K562 (cell line): ENCODE data around the gene CENPN. TPM values are rescaled to one million over a fixed set of nuclear protein-coding genes. Genes with fewer than 3 reads are reported as not detected.

Source experiments
- ATAC-seq: fragments of 200-7000 bp; cut with Tn5 transposase; 3 replicates; pipeline ENCODE4 v1.9.1; 2020; ENCODE audit warnings: moderate library complexity
- BruUV-seq: library from RNA; stranded (reverse); fragments of 400-500 nt; replicated peaks from 2 replicates; lab custom pipeline; 2021; lab: Mats Ljungman, UMichigan
- CTCF ChIA-PET: fragments of 300-600 bp; formaldehyde crosslinking; extraction: SDS; loops from one replicate; lab custom pipeline; 2021; ENCODE audit warnings: low intra/inter-chr PET ratio; lab: Yijun Ruan, JAX
- POLR2A ChIA-PET: fragments of 300-600, 350-650 bp; sonication (Branson Sonifier 250); formaldehyde crosslinking; extraction: SDS; loops from one replicate; lab custom pipeline; 2021; ENCODE audit warnings: antibody characterized with exemption, inconsistent platforms; lab: Yijun Ruan, JAX
- DNase-seq, 4 experiments: peaks; one replicate each; pipeline versions ENCODE4 v3.0.0 to v3.0.0-alpha.2; 2011 to 2018; ENCODE audit warnings: low spot score in 3 of 4, mixed read lengths in 3 of 4; ENCODE audit errors: extremely low read depth in 1 of 4
- FAIRE-seq: peaks from 2 replicates; lab custom pipeline; 2011; peaks lifted over from hg19 to GRCh38; lab: Jason Lieb, UNC
- H2AFZ ChIP-seq: 2 replicates; pipeline ENCODE4 v1.6.0; 2011; ENCODE audit warnings: low read depth, low read length, control low read depth, inconsistent platforms
- H3K27ac ChIP-seq: fragments of 200-600 bp; 3 replicates; pipeline ENCODE4 v1.8.0; 2011; ENCODE audit warnings: low read depth, mild to moderate bottlenecking, control low read depth, inconsistent platforms, low read length, moderate library complexity, mixed read lengths; ENCODE audit errors: extremely low read depth
- H3K27me3 ChIP-seq, 2 experiments: fragments of 300-600 bp in 1 of 2; 2 replicates in 1 of 2; 3 replicates in 1 of 2; pipeline versions ENCODE4 v1.6.0 to v1.8.0; 2011; ENCODE audit warnings: inconsistent platforms in 2 of 2, low read length in 2 of 2, mild to moderate bottlenecking in 1 of 2, mixed read lengths in 1 of 2, moderate library complexity in 1 of 2; ENCODE audit not compliant: control insufficient read depth in 2 of 2, insufficient read depth in 2 of 2
- H3K36me3 ChIP-seq: fragments of 300-600 bp; 3 replicates; pipeline ENCODE4 v1.8.0; 2011; ENCODE audit warnings: mild to moderate bottlenecking, low read length, inconsistent platforms; ENCODE audit not compliant: control insufficient read depth, insufficient read depth
- H3K4me1 ChIP-seq, 2 experiments: fragments of 200-600 bp in 1 of 2; replicated peaks in 1 of 2; 2 replicates in 1 of 2; 3 replicates in 1 of 2; pipeline versions ENCODE4 v1.5.1 to v1.8.0; 2011; ENCODE audit warnings: inconsistent platforms in 2 of 2, low read length in 2 of 2, mild to moderate bottlenecking in 1 of 2, mixed read lengths in 1 of 2, moderate library complexity in 1 of 2; ENCODE audit not compliant: control insufficient read depth in 2 of 2, insufficient read depth in 2 of 2
- H3K4me2 ChIP-seq: 2 replicates; pipeline ENCODE4 v1.6.1; 2011; ENCODE audit warnings: low read length, control low read depth, inconsistent platforms, mixed read lengths; ENCODE audit not compliant: insufficient read depth
- H3K4me3 ChIP-seq: fragments of 200-600 bp; sonication (generic), shearing (Covaris generic); 2 replicates; pipeline ENCODE4 v1.5.1; 2016; ENCODE audit warnings: control low read depth, inconsistent platforms
- H3K79me2 ChIP-seq: fragments of 200-600 bp; 3 replicates; pipeline ENCODE4 v1.8.0; 2011; ENCODE audit warnings: low read length, inconsistent platforms; ENCODE audit not compliant: control insufficient read depth, insufficient read depth
- H3K9ac ChIP-seq, 2 experiments: 2 replicates each; pipeline versions ENCODE4 v1.6.0 to v1.6.1; 2011; ENCODE audit warnings: low read depth in 2 of 2, low read length in 2 of 2, control low read depth in 1 of 2, inconsistent platforms in 1 of 2, mild to moderate bottlenecking in 1 of 2, mixed read lengths in 1 of 2; ENCODE audit not compliant: insufficient read depth in 1 of 2
- H3K9me1 ChIP-seq: one replicate; pipeline ENCODE4 v1.6.0; 2011; ENCODE audit warnings: inconsistent platforms, mild to moderate bottlenecking, low read length, moderate library complexity; ENCODE audit not compliant: control insufficient read depth, insufficient read depth
- H3K9me3 ChIP-seq: replicated peaks from 2 replicates; pipeline ENCODE4 v1.5.1; 2011; ENCODE audit warnings: low read depth, low read length, inconsistent platforms; ENCODE audit not compliant: control insufficient read depth, insufficient read depth
- H4K20me1 ChIP-seq: replicated peaks from 2 replicates; pipeline ENCODE4 v1.6.1; 2011; ENCODE audit warnings: low read length, inconsistent platforms, mixed read lengths; ENCODE audit not compliant: control insufficient read depth, insufficient read depth
- CBFA2T2 ChIP-seq: fragments of 450-650 bp; conservative IDR thresholded peaks from 2 replicates; pipeline ENCODE4 v1.6.1; 2017; ENCODE audit warnings: mild to moderate bottlenecking
- ETV6 ChIP-seq, 3 experiments: fragments of 150-350 bp in 1 of 3; sonication (generic) in 1 of 3; formaldehyde crosslinking in 1 of 3; IDR thresholded peaks; 2 replicates each; pipeline versions ENCODE4 v1.6.1 to v1.8.0; 2014 to 2022; ENCODE audit warnings: borderline replicate concordance in 2 of 3, low read depth in 2 of 3, antibody characterized with exemption in 1 of 3, low read length in 1 of 3, mild to moderate bottlenecking in 1 of 3, missing genetic modification reagents in 1 of 3
- GTF2B ChIP-seq: IDR thresholded peaks from 2 replicates; pipeline ENCODE4 v1.6.1; 2011; ENCODE audit not compliant: insufficient read length; ENCODE audit errors: extremely low read depth
- MEIS2 ChIP-seq: fragments of 450-650 bp; IDR thresholded peaks from 2 replicates; pipeline ENCODE4 v1.6.1; 2014; ENCODE audit warnings: mild to moderate bottlenecking; ENCODE audit not compliant: partially characterized antibody
- MTA3 ChIP-seq: fragments of 450-650 bp; formaldehyde crosslinking; IDR thresholded peaks from 2 replicates; pipeline ENCODE4 v1.6.1; 2017; ENCODE audit warnings: mild to moderate bottlenecking, borderline replicate concordance
- NR3C1 ChIP-seq: sonication (generic); formaldehyde crosslinking; IDR thresholded peaks from 2 replicates; pipeline ENCODE4 v1.8.1; 2022; ENCODE audit warnings: missing genetic modification reagents
- PHF8 ChIP-seq: fragments of 200-600 bp; sonication (generic); IDR thresholded peaks from 2 replicates; pipeline ENCODE4 v1.6.1; 2012; ENCODE audit warnings: mixed run types, mild to moderate bottlenecking, inconsistent platforms, low read length, moderate library complexity, borderline replicate concordance
- RBFOX2 ChIP-seq: fragments of 200-400 bp; formaldehyde crosslinking; IDR thresholded peaks from 2 replicates; pipeline ENCODE4 v1.6.1; 2017; ENCODE audit warnings: low read depth, mild to moderate bottlenecking, low read length, moderate library complexity
- SLC30A9 ChIP-seq: fragments of 250-450 bp; sonication (Bioruptor Pico); IDR thresholded peaks from 2 replicates; pipeline ENCODE4 v1.8.0; 2022; ENCODE audit warnings: mild to moderate bottlenecking, moderate library complexity
- ZC3H8 ChIP-seq: fragments of 450-650 bp; IDR thresholded peaks from 2 replicates; pipeline ENCODE4 v1.6.1; 2017
- ZFP1 ChIP-seq: fragments of 450-650 bp; formaldehyde crosslinking; IDR thresholded peaks from 2 replicates; pipeline ENCODE4 v1.4.0; 2020; ENCODE audit warnings: mild to moderate bottlenecking, mixed read lengths
- ZFP36 ChIP-seq: fragments of 150-350 bp; IDR thresholded peaks from 2 replicates; pipeline ENCODE4 v1.6.1; 2018; ENCODE audit warnings: low read length, low read depth; ENCODE audit not compliant: partially characterized antibody
- ZFX ChIP-seq: sonication (generic); formaldehyde crosslinking; IDR thresholded peaks from 2 replicates; pipeline ENCODE4 v1.8.0; 2022; ENCODE audit warnings: mild to moderate bottlenecking, missing genetic modification reagents, moderate library complexity
- ZNF444 ChIP-seq: fragments of 250-450 bp; sonication (Bioruptor Pico); IDR thresholded peaks from 2 replicates; pipeline ENCODE4 v1.4.0; 2020; ENCODE audit warnings: mild to moderate bottlenecking, moderate library complexity
- ZNF76 ChIP-seq: fragments of 250-450 bp; sonication (Bioruptor Pico); IDR thresholded peaks from 2 replicates; pipeline ENCODE4 v1.4.0; 2020; ENCODE audit warnings: mild to moderate bottlenecking, moderate library complexity, borderline replicate concordance
- WGBS: fragments of 100-300 bp; shearing (Covaris generic); methylation state at CpG from one replicate; pipeline ENCODE4 v1.1.6; 2016; ENCODE audit warnings: low coverage, mixed read lengths; ENCODE audit not compliant: insufficient coverage; ENCODE audit errors: missing lambda C conversion rate; 5-methylcytosine and 5-hydroxymethylcytosine counted together
- in situ Hi-C: fragments of 300-500 bp; cut with MboI; formaldehyde crosslinking; loops from 4 replicates; pipeline ENCODE4 v1.15.0; 2018; ENCODE audit warnings: inconsistent platforms, mixed read lengths
- intact Hi-C: fragments of 100-400 bp; cut with micrococcal nuclease; formaldehyde crosslinking; loops from 2 replicates; pipeline ENCODE4 v1.14.2; 2022
- polyA plus RNA-seq, 8 experiments: library from polyadenylated mRNA; depleted of rRNA in 4 of 8; stranded (reverse) in 5 of 8; unstranded in 3 of 8; fragments of >200 nt; fragmentation: Nextera tagmentation in 2 of 8; fragmentation: Illumina TruSeq in 1 of 8; extraction: Ambion mirVana in 2 of 8; extraction: Trizol in 1 of 8; gene quantifications; 2 replicates each; pipeline versions ENCODE4 v1.2.1 to v1.2.3, GENCODE V29; 2011 to 2014; ENCODE audit warnings: inconsistent platforms in 1 of 8, missing spikeins in 1 of 8
- total RNA-seq, 7 experiments: library from RNA; depleted of rRNA in 6 of 7; stranded (reverse); fragments of >200 nt in 6 of 7; fragmentation: Illumina TruSeq in 2 of 7; extraction: Trizol in 2 of 7; gene quantifications; 2 replicates each; pipeline versions ENCODE4 v1.2.1 to v1.2.3, GENCODE V29; 2011 to 2021; ENCODE audit warnings: low replicate concordance in 1 of 7
- TF ChIP-seq, protein P1 (sequence below): fragments of 450-650 bp; IDR thresholded peaks from 2 replicates; pipeline ENCODE4 v1.6.1; 2016; ENCODE audit warnings: antibody characterized with exemption
- TF ChIP-seq, protein P2 (sequence below): fragments of 450-650 bp; IDR thresholded peaks from 2 replicates; pipeline ENCODE4 v1.6.1; 2016; ENCODE audit warnings: low read depth, mild to moderate bottlenecking, moderate library complexity

CENPN gene
- total and polyA plus RNA-seq, 9 of the 15 experiments (the other 6 are each of a cell fraction or from before 2014, with no cell fraction given) = 92.3 to 384 (median 140) TPM

DNA sequence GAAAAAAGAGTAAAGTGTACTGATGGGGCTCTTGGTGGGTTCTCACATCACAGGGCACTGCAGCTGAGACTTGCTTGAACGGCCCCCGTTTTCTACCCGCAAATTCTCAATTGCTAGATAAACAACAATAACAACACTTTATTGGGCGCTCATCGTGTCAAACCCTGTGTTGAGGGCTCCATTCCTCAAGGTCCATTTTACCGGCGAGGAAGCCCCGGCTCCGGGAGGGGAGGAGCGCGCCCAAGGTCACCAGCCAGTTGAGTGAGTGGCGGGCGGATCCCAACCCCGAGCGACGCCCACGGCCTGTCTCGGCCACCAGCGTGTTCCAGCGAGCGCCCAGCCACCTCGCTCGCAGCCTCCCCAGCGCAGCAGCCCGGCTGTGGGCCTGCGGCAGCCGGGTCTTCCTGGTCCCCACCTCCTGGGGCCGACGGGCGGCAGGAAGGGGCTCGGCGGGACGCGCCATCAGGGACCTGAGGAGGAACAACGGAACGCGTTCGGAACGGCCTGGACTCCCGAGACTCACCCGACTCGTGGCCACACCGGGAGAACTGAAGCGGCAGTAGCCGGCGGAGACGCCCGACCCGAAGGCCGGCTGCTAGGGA lies 702 bp upstream of the CENPN start:
- Histone ChIP-seq H3K4me1 (peaks cover 21 to 30% of the 10 kb centered on the region in 2 experiments; a peak in 4 of 5 replicates), H3K36me3 (peaks cover 34% of the 10 kb centered on the region), H3K9ac (peak overlapping the region; percentile 97 to 98), H4K20me1 (peaks cover 22% of the 10 kb centered on the region), H3K4me2 (peak overlapping the region; percentile 97), H3K9me1 (peaks cover 4% of the 10 kb centered on the region), H3K27me3 (no peaks in the 10 kb centered on the region), H3K9me3 (no peaks in the 10 kb centered on the region), H3K79me2 (peaks cover 94% of the 10 kb centered on the region), H3K4me3 (peak overlapping the region; percentile 82), H2AFZ (peak overlapping the region; percentile 100), H3K27ac (peak overlapping the region; percentile 100)
- BruUV-seq = TSS peak; percentile 52
- in situ Hi-C loops = loop anchor here (25.0 kb wide), 1 partner anchor 731 kb away; no protein-coding TSS in a partner anchor
- POLR2A ChIA-PET = interaction anchor here (0.6 to 4.9 kb wide), 15 partner anchors 9 to 445 kb away, joined by 3 to 47 read pairs (median 3); partner anchors contain the start of genes ATMIN and C16orf46
- CTCF ChIA-PET = interaction anchor here (0.7 kb wide), 1 partner anchor 189 kb away, joined by 6 read pairs; no protein-coding TSS in a partner anchor
- peak; percentile 82 for ATAC-seq
- FAIRE-seq = no peak
- intact Hi-C loops = loop anchor here (2.0 to 5.0 kb wide), 2 partner anchors 32 to 1084 kb away; no protein-coding TSS in a partner anchor
- peak; percentile 73 to 86 (median 78) for DNase-seq
- under 1% methylated on average over 45 of the region's 50 CpGs for WGBS
- TF ChIP-seq, protein P1, sequence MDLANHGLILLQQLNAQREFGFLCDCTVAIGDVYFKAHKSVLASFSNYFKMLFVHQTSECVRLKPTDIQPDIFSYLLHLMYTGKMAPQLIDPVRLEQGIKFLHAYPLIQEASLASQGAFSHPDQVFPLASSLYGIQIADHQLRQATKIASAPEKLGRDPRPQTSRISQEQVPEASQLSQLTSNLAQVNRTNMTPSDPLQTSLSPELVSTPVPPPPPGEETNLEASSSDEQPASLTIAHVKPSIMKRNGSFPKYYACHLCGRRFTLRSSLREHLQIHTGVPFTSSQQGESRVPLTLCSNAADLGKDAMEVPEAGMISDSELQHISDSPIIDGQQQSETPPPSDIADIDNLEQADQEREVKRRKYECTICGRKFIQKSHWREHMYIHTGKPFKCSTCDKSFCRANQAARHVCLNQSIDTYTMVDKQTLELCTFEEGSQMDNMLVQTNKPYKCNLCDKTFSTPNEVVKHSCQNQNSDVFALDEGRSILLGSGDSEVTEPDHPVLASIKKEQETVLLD = no peak
- TF ChIP-seq ZNF76 (CRISPR knock-in tag) (0 out of 2 replicates have a peak, but pooled peaks have one; percentile 67), GTF2B (no peak), ZFP1 (CRISPR knock-in tag) (no peak), ZFX (CRISPR knock-in tag) (peak; percentile 89), MTA3 (0 out of 2 replicates have a peak, but pooled peaks have one; percentile 16), PHF8 (peak; percentile 79), ZNF444 (CRISPR knock-in tag) (no peak), SLC30A9 (CRISPR knock-in tag) (no peak), NR3C1 (CRISPR knock-in tag) (0 out of 2 replicates have a peak, but pooled peaks have one; percentile 87), ETV6 (IDR thresholded peaks at IDR 0.05; ENCODE audit: borderline replicate concordance in 1 of 2, low read depth in 2 of 2, low read length in 1 of 2) (no peak), ETV6 (CRISPR knock-in tag; IDR thresholded peaks at IDR 0.05; ENCODE audit: borderline replicate concordance) (peak; percentile 91), ZFP36 (no peak), CBFA2T2 (no peak), RBFOX2 (no peak), ZC3H8 (no peak), MEIS2 (no peak)
- TF ChIP-seq, protein P2, sequence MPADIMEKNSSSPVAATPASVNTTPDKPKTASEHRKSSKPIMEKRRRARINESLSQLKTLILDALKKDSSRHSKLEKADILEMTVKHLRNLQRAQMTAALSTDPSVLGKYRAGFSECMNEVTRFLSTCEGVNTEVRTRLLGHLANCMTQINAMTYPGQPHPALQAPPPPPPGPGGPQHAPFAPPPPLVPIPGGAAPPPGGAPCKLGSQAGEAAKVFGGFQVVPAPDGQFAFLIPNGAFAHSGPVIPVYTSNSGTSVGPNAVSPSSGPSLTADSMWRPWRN = no peak
